Measurements from ENCODE around the gene SMOC1.

The SMOC1 gene

DNA sequence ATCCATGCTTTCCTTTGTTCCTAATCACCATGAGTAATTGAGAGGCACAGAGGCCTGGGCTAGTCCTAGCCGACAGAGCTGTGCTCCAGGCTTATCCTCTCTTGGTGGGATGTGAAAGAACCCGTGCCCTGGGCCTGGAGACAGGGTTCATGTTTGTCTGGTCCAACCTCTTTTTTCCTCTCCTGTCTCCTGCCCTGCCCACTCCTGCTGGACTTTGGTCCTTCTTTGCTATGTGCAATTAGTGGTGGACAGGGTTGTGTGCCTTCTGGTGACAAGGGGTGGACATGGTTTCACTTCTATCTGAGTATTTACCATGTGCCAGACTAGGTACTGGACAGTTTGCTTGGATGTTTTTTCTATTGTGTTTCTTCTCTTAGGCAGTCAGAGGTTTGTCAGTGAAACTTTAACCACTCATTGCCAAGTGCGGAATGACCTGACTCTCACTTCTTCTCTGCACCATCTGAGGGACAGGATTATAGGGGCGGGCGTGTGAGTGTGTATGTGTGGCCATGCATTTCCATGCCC, 126.1 kb downstream of the SMOC1 start:
- TF ChIP-seq TAF1 (IDR thresholded peaks at IDR 0.05; ENCODE audit: borderline replicate concordance, insufficient read depth, low read length) (no peak), FOXP2 (optimal IDR thresholded peaks at IDR 0.05; ENCODE audit: borderline replicate concordance, extremely low read depth, extremely low read length, insufficient read depth) (no peak), POLR2AphosphoS5 (IDR thresholded peaks at IDR 0.05; ENCODE audit: low read depth, low read length) (no peak), SIN3A (IDR thresholded peaks at IDR 0.05; ENCODE audit: borderline replicate concordance, insufficient read depth, low read length) (no peak)
- TF ChIP-seq, protein P1, sequence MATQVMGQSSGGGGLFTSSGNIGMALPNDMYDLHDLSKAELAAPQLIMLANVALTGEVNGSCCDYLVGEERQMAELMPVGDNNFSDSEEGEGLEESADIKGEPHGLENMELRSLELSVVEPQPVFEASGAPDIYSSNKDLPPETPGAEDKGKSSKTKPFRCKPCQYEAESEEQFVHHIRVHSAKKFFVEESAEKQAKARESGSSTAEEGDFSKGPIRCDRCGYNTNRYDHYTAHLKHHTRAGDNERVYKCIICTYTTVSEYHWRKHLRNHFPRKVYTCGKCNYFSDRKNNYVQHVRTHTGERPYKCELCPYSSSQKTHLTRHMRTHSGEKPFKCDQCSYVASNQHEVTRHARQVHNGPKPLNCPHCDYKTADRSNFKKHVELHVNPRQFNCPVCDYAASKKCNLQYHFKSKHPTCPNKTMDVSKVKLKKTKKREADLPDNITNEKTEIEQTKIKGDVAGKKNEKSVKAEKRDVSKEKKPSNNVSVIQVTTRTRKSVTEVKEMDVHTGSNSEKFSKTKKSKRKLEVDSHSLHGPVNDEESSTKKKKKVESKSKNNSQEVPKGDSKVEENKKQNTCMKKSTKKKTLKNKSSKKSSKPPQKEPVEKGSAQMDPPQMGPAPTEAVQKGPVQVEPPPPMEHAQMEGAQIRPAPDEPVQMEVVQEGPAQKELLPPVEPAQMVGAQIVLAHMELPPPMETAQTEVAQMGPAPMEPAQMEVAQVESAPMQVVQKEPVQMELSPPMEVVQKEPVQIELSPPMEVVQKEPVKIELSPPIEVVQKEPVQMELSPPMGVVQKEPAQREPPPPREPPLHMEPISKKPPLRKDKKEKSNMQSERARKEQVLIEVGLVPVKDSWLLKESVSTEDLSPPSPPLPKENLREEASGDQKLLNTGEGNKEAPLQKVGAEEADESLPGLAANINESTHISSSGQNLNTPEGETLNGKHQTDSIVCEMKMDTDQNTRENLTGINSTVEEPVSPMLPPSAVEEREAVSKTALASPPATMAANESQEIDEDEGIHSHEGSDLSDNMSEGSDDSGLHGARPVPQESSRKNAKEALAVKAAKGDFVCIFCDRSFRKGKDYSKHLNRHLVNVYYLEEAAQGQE (IDR thresholded peaks at IDR 0.05; ENCODE audit: insufficient read depth in 1 of 2, low read depth in 2 of 2, low read length in 2 of 2): no peak

DNA sequence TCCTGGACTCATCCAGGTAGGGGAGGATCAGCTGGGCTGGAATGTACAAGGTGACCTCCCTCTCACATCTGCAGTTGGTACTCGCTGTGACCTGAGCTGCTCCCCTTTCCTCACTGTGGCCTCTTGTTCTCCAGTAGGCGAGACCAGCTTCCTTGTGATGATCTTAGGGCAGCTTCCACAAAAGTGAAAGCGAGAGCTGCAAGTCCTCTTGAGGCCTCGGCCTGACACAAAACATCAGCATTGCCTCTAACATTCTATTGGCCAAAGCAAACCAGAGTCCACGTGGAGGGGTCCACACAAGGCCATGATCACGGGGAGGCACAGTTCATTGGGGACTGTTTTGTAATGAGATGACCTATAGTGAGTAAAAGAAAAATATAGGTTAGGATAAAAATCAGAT, 127.5 kb downstream of the SMOC1 start:
- TF ChIP-seq, protein P1 (IDR thresholded peaks at IDR 0.05; ENCODE audit: insufficient read depth in 1 of 2, low read depth in 2 of 2, low read length in 2 of 2): no peak
- TF ChIP-seq POLR2AphosphoS5 (IDR thresholded peaks at IDR 0.05; ENCODE audit: low read depth, low read length) (no peak), FOXP2 (optimal IDR thresholded peaks at IDR 0.05; ENCODE audit: borderline replicate concordance, extremely low read depth, extremely low read length, insufficient read depth) (no peak)

DNA sequence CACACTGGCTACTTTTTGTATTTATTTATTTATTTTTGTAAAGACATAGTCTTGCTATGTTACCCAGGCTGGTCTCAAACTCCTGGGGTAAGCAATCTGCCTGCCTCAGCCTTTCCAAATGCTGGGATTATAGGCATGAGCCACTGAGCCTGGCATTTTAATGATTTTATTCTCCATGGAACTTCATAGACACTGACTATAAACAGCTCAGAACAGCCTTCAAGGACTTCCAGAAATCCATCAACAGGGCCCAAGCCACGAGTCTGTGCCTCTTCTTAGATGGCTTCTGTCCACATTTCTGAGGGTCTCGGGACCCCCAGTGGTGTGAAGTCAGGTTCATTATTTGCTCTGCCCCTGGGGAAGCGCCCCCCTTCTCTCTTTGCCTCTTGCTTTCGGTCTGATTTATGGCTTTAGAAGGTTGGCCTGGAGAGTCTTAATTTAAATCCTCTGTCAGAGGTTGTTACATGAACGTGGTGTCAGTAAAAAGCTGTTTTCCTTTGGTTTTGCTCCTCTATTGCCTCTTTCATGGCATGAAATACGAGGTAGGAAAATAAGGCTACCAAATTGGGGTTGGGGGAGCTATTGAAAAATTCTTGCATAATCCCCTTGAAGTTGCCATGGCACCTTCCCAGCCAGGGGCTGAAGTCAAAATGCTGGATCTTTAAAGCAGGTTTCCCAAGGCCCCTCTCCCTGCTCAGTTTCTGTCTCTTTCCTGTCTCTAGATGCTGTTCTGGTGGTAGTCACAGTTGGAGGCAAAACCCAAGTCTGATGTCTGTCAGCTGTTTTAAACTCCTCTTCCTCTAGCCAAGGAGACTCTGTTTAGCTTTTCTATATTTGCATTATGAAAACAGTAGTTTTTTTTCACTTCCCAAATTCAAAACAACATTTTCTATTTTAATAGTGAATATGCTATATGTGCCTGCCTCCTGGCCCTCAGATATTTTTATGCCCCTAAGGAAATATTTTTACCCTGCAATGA, 129.4 kb downstream of the SMOC1 start:
- TF ChIP-seq SIN3A (IDR thresholded peaks at IDR 0.05; ENCODE audit: borderline replicate concordance, insufficient read depth, low read length): no peak
- TF ChIP-seq TAF1 (IDR thresholded peaks at IDR 0.05; ENCODE audit: borderline replicate concordance, insufficient read depth, low read length): no peak
- no peak for TF ChIP-seq POLR2AphosphoS5 (IDR thresholded peaks at IDR 0.05; ENCODE audit: low read depth, low read length)
- TF ChIP-seq, protein P1 (IDR thresholded peaks at IDR 0.05; ENCODE audit: insufficient read depth in 1 of 2, low read depth in 2 of 2, low read length in 2 of 2): no peak
- no peak for TF ChIP-seq FOXP2 (optimal IDR thresholded peaks at IDR 0.05; ENCODE audit: borderline replicate concordance, extremely low read depth, extremely low read length, insufficient read depth)

GRCh38 chr14:70009961-70010360, 130.7 kb downstream of the SMOC1 start:
- TF ChIP-seq TAF1 (IDR thresholded peaks at IDR 0.05; ENCODE audit: borderline replicate concordance, insufficient read depth, low read length) (no peak), POLR2AphosphoS5 (IDR thresholded peaks at IDR 0.05; ENCODE audit: low read depth, low read length) (no peak), SIN3A (IDR thresholded peaks at IDR 0.05; ENCODE audit: borderline replicate concordance, insufficient read depth, low read length) (no peak)

DNA sequence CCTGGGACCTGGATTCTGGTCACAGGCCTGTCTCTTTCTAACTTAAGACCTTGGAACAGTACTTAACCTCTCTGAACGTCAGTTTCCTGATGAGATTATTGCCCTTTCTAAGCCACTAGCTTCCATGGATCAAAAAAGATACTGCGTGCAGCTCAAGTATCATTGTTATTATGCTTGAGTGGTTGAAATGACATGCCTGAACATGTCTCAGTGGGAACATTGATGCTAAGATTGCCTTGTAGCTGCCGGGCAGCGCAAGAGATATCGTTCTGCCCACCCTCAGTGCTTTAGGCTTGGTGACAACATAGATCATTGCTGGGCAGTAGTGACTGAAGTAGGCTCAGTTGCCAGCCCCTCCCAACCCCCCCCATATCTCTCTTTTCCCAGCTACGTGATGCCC, 131.9 kb downstream of the SMOC1 start:
- TF ChIP-seq POLR2AphosphoS5 (IDR thresholded peaks at IDR 0.05; ENCODE audit: low read depth, low read length) (no peak), SIN3A (IDR thresholded peaks at IDR 0.05; ENCODE audit: borderline replicate concordance, insufficient read depth, low read length) (no peak), TAF1 (IDR thresholded peaks at IDR 0.05; ENCODE audit: borderline replicate concordance, insufficient read depth, low read length) (no peak), FOXP2 (optimal IDR thresholded peaks at IDR 0.05; ENCODE audit: borderline replicate concordance, extremely low read depth, extremely low read length, insufficient read depth) (no peak)
- TF ChIP-seq, protein P1 (IDR thresholded peaks at IDR 0.05; ENCODE audit: insufficient read depth in 1 of 2, low read depth in 2 of 2, low read length in 2 of 2): no peak

Data from PFSK-1 (cell line).